Fibroblast of lung (primary cell): ENCODE results near the gene TAGLN2. TPM values are rescaled to one million over a fixed set of nuclear protein-coding genes. Genes with fewer than 3 reads are reported as not detected.
A peak's percentile ranks its signal among the peaks of the same experiment; 100 is the strongest.

Experiments
- DNase-seq, 2 donors: peaks; one replicate each; pipeline versions ENCODE4 v3.0.0 to v3.0.0-alpha.2; 2010; ENCODE audit warnings: low read depth in 2 of 2
- H2AFZ ChIP-seq: 2 replicates; pipeline ENCODE4 v1.5.1; 2012; ENCODE audit warnings: low read length, control low read depth, inconsistent platforms
- H3K27ac ChIP-seq: 2 replicates; pipeline ENCODE4 v1.5.1; 2011; ENCODE audit warnings: low read length, control low read depth; ENCODE audit not compliant: insufficient read depth
- H3K27me3 ChIP-seq: 2 replicates; pipeline ENCODE4 v1.5.1; 2011; ENCODE audit warnings: mild to moderate bottlenecking, low read length; ENCODE audit not compliant: control insufficient read depth, insufficient read depth
- H3K36me3 ChIP-seq: 2 replicates; pipeline ENCODE4 v1.5.1; 2011; ENCODE audit warnings: low read length; ENCODE audit not compliant: control insufficient read depth, insufficient read depth
- H3K4me1 ChIP-seq: 2 replicates; pipeline ENCODE4 v1.5.1; 2011; ENCODE audit warnings: low read length; ENCODE audit not compliant: control insufficient read depth, insufficient read depth; ENCODE audit errors: extremely low read depth
- H3K4me2 ChIP-seq: 2 replicates; pipeline ENCODE4 v1.5.1; 2011; ENCODE audit warnings: low read length, control low read depth; ENCODE audit not compliant: insufficient read depth; ENCODE audit errors: extremely low read depth
- H3K4me3 ChIP-seq, 4 experiments: fragments of 200-600 bp in 1 of 4; sonication (generic) in 1 of 4; replicated peaks in 1 of 4; 2 replicates each; pipeline ENCODE4 v1.5.1; 2011 to 2016; ENCODE audit warnings: low read length in 4 of 4, low read depth in 3 of 4, mild to moderate bottlenecking in 3 of 4, control low read depth in 2 of 4, inconsistent platforms in 1 of 4, mixed read lengths in 1 of 4; ENCODE audit not compliant: insufficient read depth in 1 of 4; ENCODE audit errors: control extremely low read depth in 1 of 4
- H3K79me2 ChIP-seq: 2 replicates; pipeline ENCODE4 v1.5.1; 2012; ENCODE audit warnings: mild to moderate bottlenecking, low read length, inconsistent platforms; ENCODE audit not compliant: control insufficient read depth, insufficient read depth
- H3K9ac ChIP-seq: 2 replicates; pipeline ENCODE4 v1.5.1; 2011; ENCODE audit warnings: mild to moderate bottlenecking, low read length, control low read depth; ENCODE audit not compliant: insufficient read depth
- H3K9me3 ChIP-seq: 2 replicates; pipeline ENCODE4 v1.5.1; 2012; ENCODE audit warnings: low read depth, low read length; ENCODE audit not compliant: control insufficient read depth, insufficient read depth
- H4K20me1 ChIP-seq: 2 replicates; pipeline ENCODE4 v1.5.1; 2011; ENCODE audit warnings: low read length; ENCODE audit not compliant: control insufficient read depth, insufficient read depth; ENCODE audit errors: extremely low read depth
- CTCF ChIP-seq, 2 donors: IDR thresholded peaks in 1 of 2; conservative IDR thresholded peaks in 1 of 2; 1 replicate in 1 of 2; 2 replicates in 1 of 2; pipeline ENCODE4 v1.5.1; 2011 to 2012; ENCODE audit warnings: low read length in 2 of 2, control low read depth in 1 of 2, inconsistent platforms in 1 of 2, low read depth in 1 of 2, mild to moderate bottlenecking in 1 of 2
- EZH2 ChIP-seq: IDR thresholded peaks from 2 replicates; pipeline ENCODE4 v1.5.1; 2012; ENCODE audit warnings: low read length, control low read depth, mild to moderate bottlenecking; ENCODE audit errors: missing control alignments
- polyA minus RNA-seq: library from RNA; depleted of rRNA, polyadenylated mRNA; stranded (reverse); fragments of >200 nt; gene quantifications from 2 replicates; pipeline ENCODE4 v1.2.3, GENCODE V29; 2011; ENCODE audit warnings: low replicate concordance
- polyA plus RNA-seq, 2 donors: library from polyadenylated mRNA; depleted of rRNA in 1 of 2; stranded (reverse) in 1 of 2; unstranded in 1 of 2; fragments of >200 nt; gene quantifications; 2 replicates each; pipeline ENCODE4 v1.2.1, GENCODE V29; 2011 to 2012; ENCODE audit warnings: missing spikeins in 1 of 2
- total RNA-seq: library from RNA; depleted of rRNA; stranded (reverse); fragments of >200 nt; gene quantifications from 2 replicates; pipeline ENCODE4 v1.2.1, GENCODE V29; 2014

The TAGLN2 gene
- total RNA-seq: 220 and 300 TPM in 2 replicates
- polyA plus RNA-seq: 718 and 768 TPM in 2 replicates
- 846 and 900 TPM in 2 replicates for polyA plus RNA-seq (2012)
- 726 and 765 TPM in 2 replicates for polyA minus RNA-seq

- Histone ChIP-seq H3K27me3 (no peaks in the 10 kb centered on the region), H3K9me3 (no peaks in the 10 kb centered on the region), H4K20me1 (no peaks in the 10 kb centered on the region), H3K4me2 (peak within 1 kb of the TSS; percentile 96), H3K9ac (peak within 1 kb of the TSS; percentile 99), H2AFZ (peak within 1 kb of the TSS; percentile 84), H3K79me2 (peaks cover 49% of the 10 kb centered on the region), H3K27ac (peak within 1 kb of the TSS; percentile 100), H3K4me3 (peak within 1 kb of the TSS; percentile 44 to 98 (median 91)), H3K36me3 (peaks cover 8% of the 10 kb centered on the region), H3K4me1 (peaks cover 17% of the 10 kb centered on the region)
- DNase-seq: peak; percentile 91
- no peak for TF ChIP-seq CTCF (conservative IDR thresholded peaks at IDR 0.05 in 1 of 2, IDR thresholded peaks at IDR 0.05 in 1 of 2; ENCODE audit: low read depth in 1 of 2, low read length in 2 of 2)
- no peak for TF ChIP-seq EZH2
Measured at GRCh38 chr1:159924791-159925718, at the start of gene TAGLN2. TAGLN2 (minus strand) TSS chr1:159925507; CDS start chr1:159920509, 4,998 bp downstream.

GRCh38 chr1:159974350-159974965 is 49.2 kb upstream of the TAGLN2 start:
- peaks cover 5% of the 10 kb centered on the region for H3K27me3 ChIP-seq
- no peak overlapping the region for H3K9ac ChIP-seq

More at GRCh38 chr1:159974350-159974965, 49.2 kb upstream of the TAGLN2 start:
- Histone ChIP-seq H2AFZ (no peak overlapping the region), H4K20me1 (no peaks in the 10 kb centered on the region), H3K4me1 (no peaks in the 10 kb centered on the region), H3K79me2 (no peaks in the 10 kb centered on the region), H3K36me3 (no peaks in the 10 kb centered on the region), H3K9me3 (no peaks in the 10 kb centered on the region), H3K27ac (no peak overlapping the region), H3K4me2 (no peak overlapping the region), H3K4me3 (no peak overlapping the region)
- no peak for DNase-seq
- no peak for TF ChIP-seq EZH2
- TF ChIP-seq CTCF (conservative IDR thresholded peaks at IDR 0.05 in 1 of 2, IDR thresholded peaks at IDR 0.05 in 1 of 2; ENCODE audit: low read depth in 1 of 2, low read length in 2 of 2): no peak
